ENCODE measurements around the gene DGAT2.

DGAT2 gene

GRCh38 chr11:75802913-75803820 lies 34.6 kb downstream of the DGAT2 start:
- DNase-seq, result peak; percentile 61

GRCh38 chr11:75809111-75809510 lies 40.5 kb downstream of the DGAT2 start:
- DNase-seq, result no peak

- no peak for DNase-seq
Observed at GRCh38 chr11:75809991-75810390, 41.4 kb downstream of the DGAT2 start.

- no peak for DNase-seq
Observed at GRCh38 chr11:75810637-75811390, 42.2 kb downstream of the DGAT2 start.

GRCh38 chr11:75811485-75811884 lies 42.9 kb downstream of the DGAT2 start:
- no peak for DNase-seq

GRCh38 chr11:75812542-75813040 lies 44.0 kb downstream of the DGAT2 start:
- DNase-seq, result no peak

GRCh38 chr11:75813124-75813523 lies 44.5 kb downstream of the DGAT2 start:
- DNase-seq, result no peak

- no peak for DNase-seq
Observed at GRCh38 chr11:75813622-75814039, 45.1 kb downstream of the DGAT2 start.

GRCh38 chr11:75814363-75814676 lies 45.7 kb downstream of the DGAT2 start:
- no peak for DNase-seq

- DNase-seq, result peak; percentile 97
Observed at GRCh38 chr11:75814677-75815344, 46.2 kb downstream of the DGAT2 start, which contains the start of gene UVRAG. Gene UVRAG (plus strand): TSS chr11:75815210. CDS start chr11:75815408, 198 bp downstream.

GRCh38 chr11:75815345-75816168 lies 47.0 kb downstream of the DGAT2 start:
- peak; percentile 35 for DNase-seq

- no peak for DNase-seq
Observed at GRCh38 chr11:75816561-75817239, 48.1 kb downstream of the DGAT2 start.

GRCh38 chr11:75820645-75821044 lies 52.1 kb downstream of the DGAT2 start:
- no peak for DNase-seq

GRCh38 chr11:75821202-75821601 lies 52.6 kb downstream of the DGAT2 start:
- DNase-seq, result no peak

GRCh38 chr11:75822541-75822940 lies 54.0 kb downstream of the DGAT2 start:
- no peak for DNase-seq

- no peak for DNase-seq
Observed at GRCh38 chr11:75823415-75823814, 54.8 kb downstream of the DGAT2 start.

GRCh38 chr11:75823946-75824345 lies 55.4 kb downstream of the DGAT2 start:
- no peak for DNase-seq

GRCh38 chr11:75826461-75827230 lies 58.1 kb downstream of the DGAT2 start:
- no peak for DNase-seq

GRCh38 chr11:75827562-75827961 lies 59.0 kb downstream of the DGAT2 start:
- no peak for DNase-seq

- no peak for DNase-seq
Observed at GRCh38 chr11:75831915-75832502, 63.4 kb downstream of the DGAT2 start.

All from effector CD4-positive, alpha-beta T cell (primary cell).